ENCODE results near the gene FHOD1. TPM values are rescaled to one million over a fixed set of nuclear protein-coding genes. Genes with fewer than 3 reads are reported as not detected.

FHOD1 gene
- total RNA-seq, 6 experiments from 2014 or later: 46.3 to 55.9 (median 51.1) TPM

GRCh38 chr16:67215706-67216105 is 31.6 kb downstream of the FHOD1 start:
- Mint-ChIP-seq H3K27me3 (ENCODE audit: insufficient read depth) (peaks cover 5% of the 10 kb centered on the region; the same call in 1 of the 2 replicates), H3K36me3 (ENCODE audit: low read depth) (peaks cover 16% of the 10 kb centered on the region), H3K27ac (no peak overlapping the region), H3K4me1 (ENCODE audit: low read depth) (peaks cover 32% of the 10 kb centered on the region), H3K9me3 (no peaks in the 10 kb centered on the region), H3K4me3 (no peak overlapping the region)
- DNase-seq: no peak
- no peak for TF ChIP-seq CTCF (IDR thresholded peaks at IDR 0.05)

GRCh38 chr16:67213197-67214019 is 33.9 kb downstream of the FHOD1 start:
- Mint-ChIP-seq H3K36me3 (ENCODE audit: low read depth) (peaks cover 11% of the 10 kb centered on the region), H3K27me3 (ENCODE audit: insufficient read depth) (peaks cover 7% of the 10 kb centered on the region; the same call in 1 of the 2 replicates), H3K4me1 (ENCODE audit: low read depth) (peaks cover 32% of the 10 kb centered on the region)

GRCh38 chr16:67212766-67213165 is 34.5 kb downstream of the FHOD1 start:
- H3K27me3 Mint-ChIP-seq (ENCODE audit: insufficient read depth): peaks cover 7% of the 10 kb centered on the region; the same call in 1 of the 2 replicates
- no peaks in the 10 kb centered on the region for H3K9me3 Mint-ChIP-seq
- peaks cover 10% of the 10 kb centered on the region for H3K36me3 Mint-ChIP-seq (ENCODE audit: low read depth)
- H3K4me1 Mint-ChIP-seq (ENCODE audit: low read depth): peaks cover 36% of the 10 kb centered on the region
- no peak overlapping the region for H3K4me3 Mint-ChIP-seq
- no peak overlapping the region for H3K27ac Mint-ChIP-seq
- DNase-seq: no peak
- no peak for TF ChIP-seq CTCF (IDR thresholded peaks at IDR 0.05)

More at GRCh38 chr16:67213197-67214019, 33.9 kb downstream of the FHOD1 start:
- no peak for DNase-seq
- Mint-ChIP-seq H3K27ac (no peak overlapping the region), H3K4me3 (no peak overlapping the region), H3K9me3 (no peaks in the 10 kb centered on the region)
- no peak for TF ChIP-seq CTCF (IDR thresholded peaks at IDR 0.05)

- no peak for TF ChIP-seq CTCF (IDR thresholded peaks at IDR 0.05)
- no peak overlapping the region for H3K4me3 Mint-ChIP-seq
- peaks cover 5% of the 10 kb centered on the region; the same call in 1 of the 2 replicates for H3K27me3 Mint-ChIP-seq (ENCODE audit: insufficient read depth)
- H3K4me1 Mint-ChIP-seq (ENCODE audit: low read depth): peaks cover 36% of the 10 kb centered on the region
- H3K36me3 Mint-ChIP-seq (ENCODE audit: low read depth): peaks cover 3% of the 10 kb centered on the region; the same call in 1 of the 2 replicates
- no peaks in the 10 kb centered on the region for H3K9me3 Mint-ChIP-seq
- no peak overlapping the region for H3K27ac Mint-ChIP-seq
- DNase-seq: no peak
These were observed 35.6 kb downstream of the FHOD1 start for GRCh38 chr16:67211674-67212073.

GRCh38 chr16:67210069-67210937 is 37.0 kb downstream of the FHOD1 start:
- no peak for DNase-seq
- Mint-ChIP-seq H3K36me3 (ENCODE audit: low read depth) (no peaks in the 10 kb centered on the region), H3K27ac (no peak overlapping the region), H3K9me3 (no peaks in the 10 kb centered on the region), H3K4me1 (ENCODE audit: low read depth) (peaks cover 32% of the 10 kb centered on the region), H3K4me3 (no peak overlapping the region), H3K27me3 (ENCODE audit: insufficient read depth) (peaks cover 3% of the 10 kb centered on the region)
- no peak for TF ChIP-seq CTCF (IDR thresholded peaks at IDR 0.05)
